Ecto neural progenitor cell (in vitro differentiated cells): ENCODE measurements around the gene KRTAP10-1.
"Not testable (repeated sequence)": the region's sequence is repeated elsewhere in the genome, so short reads cannot be mapped to it uniquely, and the experiment has no call there.

ENCODE experiments used
- DNase-seq: peaks from one replicate; pipeline ENCODE4 v3.0.0-alpha.2; 2018; ENCODE audit warnings: low spot score

KRTAP10-1 gene

GRCh38 chr21:44571296-44571695 lies 31.3 kb upstream of the KRTAP10-1 start:
- no peak for DNase-seq

DNA sequence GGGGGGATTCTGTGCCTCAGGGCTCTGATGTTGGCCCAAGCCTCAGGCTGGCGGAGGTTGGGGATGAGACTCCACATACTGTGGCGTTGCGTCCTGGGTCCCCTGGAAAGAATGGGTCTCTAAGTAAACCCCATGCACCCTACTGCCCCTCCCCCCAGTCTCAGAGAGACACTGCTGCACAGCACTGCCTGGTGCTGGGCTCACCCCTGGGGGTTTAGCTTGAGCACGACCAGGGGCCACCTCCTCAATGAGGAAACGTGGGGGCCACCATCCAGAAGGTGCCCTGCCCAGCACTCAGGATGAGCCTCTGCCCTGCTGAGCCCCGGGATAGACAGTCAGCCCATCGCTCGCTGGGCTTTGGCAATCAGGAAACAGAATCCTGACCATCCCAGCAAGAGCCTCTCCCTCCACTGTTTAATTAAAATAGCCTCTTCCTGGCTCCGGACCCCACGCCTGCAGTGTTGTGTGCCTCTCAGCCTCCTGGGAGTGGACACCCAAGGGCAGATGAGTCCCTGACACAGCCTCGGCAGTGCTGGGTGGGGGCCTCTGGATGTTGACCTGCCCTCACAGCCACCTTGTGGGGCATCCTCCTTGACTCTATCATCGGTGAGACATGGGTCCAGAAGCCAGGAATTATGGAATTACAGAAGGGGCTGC lies 30.0 kb upstream of the KRTAP10-1 start:
- DNase-seq: no peak

- no peak for DNase-seq
These were observed 28.9 kb upstream of the KRTAP10-1 start for GRCh38 chr21:44568667-44569556.

DNA sequence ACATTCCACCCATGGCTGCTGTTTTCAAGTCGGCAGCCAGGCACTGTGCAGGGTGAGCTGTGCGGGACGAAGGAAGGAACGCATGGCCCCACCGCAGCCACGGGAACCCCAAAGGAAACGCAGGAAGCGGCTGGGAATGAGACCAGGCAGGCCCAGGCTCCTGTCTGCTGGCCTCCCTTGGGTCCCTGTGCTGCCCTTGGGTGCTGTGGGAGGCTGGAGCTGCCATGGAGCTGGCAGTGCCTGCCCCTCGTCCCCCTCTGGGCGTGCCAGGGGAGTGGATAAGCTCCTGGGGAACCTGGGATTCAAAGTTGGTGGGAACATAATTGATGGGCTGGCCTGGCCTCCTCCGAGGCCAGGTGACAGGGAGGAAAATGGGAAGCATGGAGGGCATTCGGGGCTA lies 28.3 kb upstream of the KRTAP10-1 start:
- no peak for DNase-seq

DNA sequence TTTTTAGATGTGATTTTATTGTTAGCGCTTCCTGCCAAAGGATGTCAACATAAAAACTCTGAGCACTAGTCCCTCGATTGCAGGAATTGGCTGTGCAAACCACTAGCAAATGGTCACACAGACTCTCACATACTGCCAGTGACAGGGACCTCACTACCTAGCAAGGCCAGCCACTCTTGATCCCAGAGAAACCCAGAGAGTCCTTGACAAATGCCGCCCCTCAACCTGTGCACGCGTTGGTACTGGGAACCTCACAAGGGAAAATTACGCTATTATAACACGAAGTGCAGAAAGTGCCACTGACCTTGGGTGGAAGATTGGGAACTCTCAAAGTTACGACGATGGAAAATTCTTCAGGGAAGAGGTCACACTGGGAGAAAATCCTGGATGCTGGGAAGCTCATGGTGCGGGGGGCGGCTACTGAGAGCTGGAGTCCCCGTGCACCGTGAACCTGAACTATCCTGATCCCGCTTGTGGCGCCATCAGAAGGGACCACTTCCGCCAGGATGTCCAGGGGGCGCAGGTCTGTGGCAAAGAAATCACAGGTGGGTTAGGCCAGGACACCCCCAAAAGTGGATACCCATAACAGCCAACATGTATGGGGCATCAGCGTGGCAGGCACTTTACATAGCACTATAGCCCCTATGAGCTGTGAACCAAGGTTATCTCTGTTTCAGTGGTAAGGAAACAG lies 27.6 kb upstream of the KRTAP10-1 start:
- DNase-seq: no peak

DNA sequence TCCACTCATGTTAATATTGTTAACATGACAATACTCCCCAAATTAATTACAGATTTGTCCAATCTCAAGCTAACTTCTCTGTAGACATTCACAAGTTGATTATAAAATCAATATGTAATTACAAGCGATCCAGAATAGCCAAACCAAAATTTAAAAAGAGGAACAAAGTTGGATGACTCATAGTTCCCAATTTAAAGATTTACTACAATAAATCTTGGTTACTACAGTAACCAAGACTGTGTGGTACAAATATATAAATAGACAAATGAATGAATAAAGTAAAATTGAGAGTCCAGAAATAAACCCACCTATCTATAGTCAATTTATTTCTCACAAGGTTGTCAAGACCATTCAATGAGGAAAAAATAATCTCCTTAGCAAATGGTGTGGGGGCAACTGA lies 26.4 kb upstream of the KRTAP10-1 start:
- DNase-seq: no peak

- DNase-seq: no peak
These were observed 25.0 kb upstream of the KRTAP10-1 start for GRCh38 chr21:44564886-44565598.

- no peak for DNase-seq
These were observed 24.1 kb upstream of the KRTAP10-1 start for GRCh38 chr21:44564099-44564498.

DNA sequence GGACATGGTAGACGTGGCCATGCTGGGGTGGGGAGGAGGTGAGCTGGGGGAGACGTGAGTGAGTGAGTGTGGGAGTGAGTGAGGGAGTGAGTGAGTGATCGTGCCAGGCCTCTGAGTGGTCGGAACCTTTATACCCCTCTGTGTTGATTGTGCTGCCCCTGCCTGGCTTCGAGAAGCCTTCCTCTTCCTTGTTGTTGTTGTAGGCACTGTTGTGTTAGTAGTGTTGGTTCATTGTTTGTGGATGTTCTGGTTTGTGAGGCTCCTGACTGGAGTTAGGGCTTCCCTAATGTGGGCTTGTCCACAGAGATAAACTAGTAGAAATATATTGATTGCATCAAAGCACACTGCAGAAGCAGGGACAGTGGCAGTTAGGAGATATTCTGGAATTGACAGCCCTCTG lies 18.7 kb upstream of the KRTAP10-1 start, which contains the start of gene KRTAP10-3:
TSS of gene KRTAP10-3 (minus strand) at position 101 of the 400 bp plus-strand sequence. CDS start at position 21, 80 bp downstream.
- DNase-seq: no peak

GRCh38 chr21:44558329-44558675 lies 18.3 kb upstream of the KRTAP10-1 start:
- DNase-seq: not testable (repeated sequence)

GRCh38 chr21:44557491-44558328 lies 17.7 kb upstream of the KRTAP10-1 start:
- DNase-seq: peak; percentile 47

GRCh38 chr21:44556879-44557278 lies 16.9 kb upstream of the KRTAP10-1 start:
- no peak for DNase-seq

DNA sequence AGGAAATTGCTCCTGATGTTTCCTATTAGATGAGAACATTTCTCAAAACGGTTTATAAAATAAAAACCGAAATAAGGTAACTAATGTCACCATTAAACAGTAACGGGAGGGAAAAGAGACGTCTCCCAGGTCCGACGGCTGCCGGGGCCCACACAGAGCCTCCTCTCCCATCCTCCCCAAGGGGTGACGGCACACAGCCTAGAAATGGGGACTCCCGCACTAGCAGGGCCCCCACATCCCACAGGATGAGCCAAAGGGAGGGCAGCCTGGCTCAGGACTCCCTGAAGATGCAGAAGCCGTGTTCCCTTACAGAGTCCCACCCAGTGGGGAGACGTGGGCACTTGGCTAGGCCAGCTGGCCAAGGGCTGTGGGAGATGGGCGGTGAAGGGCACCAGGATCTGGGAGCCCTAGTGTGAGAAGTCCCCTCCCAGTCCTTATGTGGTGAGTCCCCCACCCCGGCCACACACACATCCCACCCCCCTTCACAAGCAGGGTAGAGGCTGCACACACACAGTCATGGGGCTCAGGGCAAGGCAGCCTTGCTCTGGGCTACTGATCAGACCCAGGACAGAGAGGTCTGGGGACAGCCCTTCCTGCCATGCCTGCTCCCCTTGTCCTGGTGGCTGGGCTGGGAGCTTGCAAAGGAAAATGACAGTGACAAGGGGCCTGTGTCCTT lies 15.3 kb upstream of the KRTAP10-1 start:
- DNase-seq: no peak

- DNase-seq: no peak
These were observed 12.7 kb upstream of the KRTAP10-1 start for GRCh38 chr21:44552681-44553080.

DNA sequence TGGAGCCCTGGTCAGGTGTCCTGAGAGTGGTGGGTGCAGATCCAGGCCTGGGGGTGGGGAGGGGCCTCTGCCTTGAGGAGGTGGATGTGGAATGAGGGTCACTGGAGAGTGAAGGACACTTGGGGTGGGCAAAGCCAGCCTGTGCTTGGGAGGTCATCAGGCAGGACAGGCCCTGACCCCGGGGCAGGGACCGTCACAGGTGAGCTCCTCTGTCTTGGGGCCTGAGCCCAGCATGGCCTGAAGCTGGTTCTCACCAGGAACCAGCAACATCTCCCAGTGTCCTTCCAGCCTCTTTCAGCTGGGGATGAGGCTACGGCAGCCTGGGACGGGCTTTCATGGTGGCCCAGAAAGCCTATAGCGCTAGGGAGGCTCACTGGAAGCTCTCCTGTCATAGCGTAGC lies 12.1 kb upstream of the KRTAP10-1 start:
- DNase-seq: no peak

GRCh38 chr21:44551340-44551961 lies 11.5 kb upstream of the KRTAP10-1 start, which contains the start of gene KRTAP10-2:
Gene KRTAP10-2, minus strand, starts transcription at chr21:44551505. Its CDS starts 47 bp downstream, at chr21:44551458.
- peak; percentile 45 for DNase-seq

DNA sequence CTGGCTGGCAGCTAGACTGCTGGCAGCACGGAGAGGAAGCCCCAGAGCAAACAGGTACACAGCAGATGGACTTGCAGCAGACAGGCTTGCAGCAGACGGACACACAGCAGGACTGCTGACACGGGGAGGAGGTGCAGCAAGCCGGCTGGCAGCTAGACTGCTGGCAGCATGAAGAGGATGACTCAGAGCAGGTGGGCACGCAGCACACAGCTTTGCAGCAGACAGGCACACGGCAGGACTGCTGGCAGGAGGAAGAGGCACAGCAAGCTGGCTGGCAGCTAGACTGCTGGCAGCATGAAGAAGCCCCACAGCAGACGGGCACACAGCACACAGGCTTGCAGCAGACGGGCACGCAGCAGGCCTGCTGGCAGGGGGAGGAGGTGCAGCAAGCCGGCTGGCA lies 10.8 kb upstream of the KRTAP10-1 start:
- no peak for DNase-seq

- DNase-seq: peak; percentile 52
These were observed 10.3 kb upstream of the KRTAP10-1 start for GRCh38 chr21:44550285-44550684.

- peak; percentile 52 for DNase-seq
These were observed 9.7 kb upstream of the KRTAP10-1 start for GRCh38 chr21:44549525-44550211.
